ENCODE measurements around the gene EMX1.

Gene EMX1

GRCh38 chr2:72956936-72957335, 39.6 kb downstream of the EMX1 start:
- Histone ChIP-seq H3K4me1 (ENCODE audit: control insufficient read depth in 1 of 2, insufficient read depth in 2 of 2, low read length in 2 of 2) (no peaks in the 10 kb centered on the region), H3K27me3 (ENCODE audit: low read depth, low read length) (no peaks in the 10 kb centered on the region), H3K36me3 (ENCODE audit: control insufficient read depth in 1 of 2, insufficient read depth in 2 of 2, low read length in 2 of 2) (peaks cover 0 to 16% of the 10 kb centered on the region in 2 donors), H3K4me3 (ENCODE audit: low read depth in 1 of 2, low read length in 2 of 2) (no peak overlapping the region), H3K9me3 (ENCODE audit: control insufficient read depth in 1 of 2, low read length in 2 of 2) (no peaks in the 10 kb centered on the region), H3K27ac (ENCODE audit: low read length) (no peak overlapping the region)

GRCh38 chr2:72958542-72959385, 41.4 kb downstream of the EMX1 start:
- no peaks in the 10 kb centered on the region for H3K4me1 ChIP-seq (ENCODE audit: control insufficient read depth in 1 of 2, insufficient read depth in 2 of 2, low read length in 2 of 2)
- no peak overlapping the region for H3K27ac ChIP-seq (ENCODE audit: low read length)
- no peak overlapping the region for H3K4me3 ChIP-seq (ENCODE audit: low read depth in 1 of 2, low read length in 2 of 2)
- H3K27me3 ChIP-seq (ENCODE audit: low read depth, low read length): no peaks in the 10 kb centered on the region
- peaks cover 0 to 16% of the 10 kb centered on the region in 2 donors for H3K36me3 ChIP-seq (ENCODE audit: control insufficient read depth in 1 of 2, insufficient read depth in 2 of 2, low read length in 2 of 2)
- H3K9me3 ChIP-seq (ENCODE audit: control insufficient read depth in 1 of 2, low read length in 2 of 2): no peaks in the 10 kb centered on the region

GRCh38 chr2:72959554-72959953, 42.2 kb downstream of the EMX1 start:
- Histone ChIP-seq H3K4me1 (ENCODE audit: control insufficient read depth in 1 of 2, insufficient read depth in 2 of 2, low read length in 2 of 2) (no peaks in the 10 kb centered on the region), H3K27me3 (ENCODE audit: low read depth, low read length) (no peaks in the 10 kb centered on the region), H3K9me3 (ENCODE audit: control insufficient read depth in 1 of 2, low read length in 2 of 2) (no peaks in the 10 kb centered on the region), H3K36me3 (ENCODE audit: control insufficient read depth in 1 of 2, insufficient read depth in 2 of 2, low read length in 2 of 2) (peaks cover 0 to 16% of the 10 kb centered on the region in 2 donors), H3K4me3 (ENCODE audit: low read depth in 1 of 2, low read length in 2 of 2) (no peak overlapping the region), H3K27ac (ENCODE audit: low read length) (no peak overlapping the region)

GRCh38 chr2:72959995-72960981, 43.0 kb downstream of the EMX1 start:
- H3K4me3 ChIP-seq (ENCODE audit: low read depth in 1 of 2, low read length in 2 of 2): no peak overlapping the region
- H3K36me3 ChIP-seq (ENCODE audit: control insufficient read depth in 1 of 2, insufficient read depth in 2 of 2, low read length in 2 of 2): peaks cover 0 to 16% of the 10 kb centered on the region in 2 donors
- H3K27ac ChIP-seq (ENCODE audit: low read length): no peak overlapping the region
- H3K9me3 ChIP-seq (ENCODE audit: control insufficient read depth in 1 of 2, low read length in 2 of 2): no peaks in the 10 kb centered on the region
- H3K4me1 ChIP-seq (ENCODE audit: control insufficient read depth in 1 of 2, insufficient read depth in 2 of 2, low read length in 2 of 2): no peaks in the 10 kb centered on the region
- no peaks in the 10 kb centered on the region for H3K27me3 ChIP-seq (ENCODE audit: low read depth, low read length)

- Histone ChIP-seq H3K36me3 (ENCODE audit: control insufficient read depth in 1 of 2, insufficient read depth in 2 of 2, low read length in 2 of 2) (peaks cover 0 to 24% of the 10 kb centered on the region in 2 donors), H3K4me1 (ENCODE audit: control insufficient read depth in 1 of 2, insufficient read depth in 2 of 2, low read length in 2 of 2) (no peaks in the 10 kb centered on the region)
These were observed 43.9 kb downstream of the EMX1 start for GRCh38 chr2:72961036-72961720.

GRCh38 chr2:72961853-72962468, 44.6 kb downstream of the EMX1 start:
- peaks cover 0 to 29% of the 10 kb centered on the region in 2 donors for H3K36me3 ChIP-seq (ENCODE audit: control insufficient read depth in 1 of 2, insufficient read depth in 2 of 2, low read length in 2 of 2)
- H3K9me3 ChIP-seq (ENCODE audit: control insufficient read depth in 1 of 2, low read length in 2 of 2): no peaks in the 10 kb centered on the region
- H3K27ac ChIP-seq (ENCODE audit: low read length): no peak overlapping the region
- no peaks in the 10 kb centered on the region for H3K27me3 ChIP-seq (ENCODE audit: low read depth, low read length)
- H3K4me3 ChIP-seq (ENCODE audit: low read depth in 1 of 2, low read length in 2 of 2): no peak overlapping the region
- no peaks in the 10 kb centered on the region for H3K4me1 ChIP-seq (ENCODE audit: control insufficient read depth in 1 of 2, insufficient read depth in 2 of 2, low read length in 2 of 2)

More at GRCh38 chr2:72961036-72961720, 43.9 kb downstream of the EMX1 start:
- no peaks in the 10 kb centered on the region for H3K9me3 ChIP-seq (ENCODE audit: control insufficient read depth in 1 of 2, low read length in 2 of 2)
- H3K27me3 ChIP-seq (ENCODE audit: low read depth, low read length): no peaks in the 10 kb centered on the region
- no peak overlapping the region for H3K27ac ChIP-seq (ENCODE audit: low read length)
- no peak overlapping the region for H3K4me3 ChIP-seq (ENCODE audit: low read depth in 1 of 2, low read length in 2 of 2)

- H3K36me3 ChIP-seq (ENCODE audit: control insufficient read depth in 1 of 2, insufficient read depth in 2 of 2, low read length in 2 of 2): peaks cover 0 to 23% of the 10 kb centered on the region in 2 donors
- H3K4me1 ChIP-seq (ENCODE audit: control insufficient read depth in 1 of 2, insufficient read depth in 2 of 2, low read length in 2 of 2): no peaks in the 10 kb centered on the region
- no peak overlapping the region for H3K4me3 ChIP-seq (ENCODE audit: low read depth in 1 of 2, low read length in 2 of 2)
- H3K27me3 ChIP-seq (ENCODE audit: low read depth, low read length): no peaks in the 10 kb centered on the region
- no peaks in the 10 kb centered on the region for H3K9me3 ChIP-seq (ENCODE audit: control insufficient read depth in 1 of 2, low read length in 2 of 2)
- no peak overlapping the region for H3K27ac ChIP-seq (ENCODE audit: low read length)
These were observed 45.6 kb downstream of the EMX1 start for GRCh38 chr2:72962911-72963310.

- Histone ChIP-seq H3K4me3 (ENCODE audit: low read depth in 1 of 2, low read length in 2 of 2) (no peak overlapping the region), H3K9me3 (ENCODE audit: control insufficient read depth in 1 of 2, low read length in 2 of 2) (no peaks in the 10 kb centered on the region), H3K36me3 (ENCODE audit: control insufficient read depth in 1 of 2, insufficient read depth in 2 of 2, low read length in 2 of 2) (peaks cover 0 to 27% of the 10 kb centered on the region in 2 donors), H3K4me1 (ENCODE audit: control insufficient read depth in 1 of 2, insufficient read depth in 2 of 2, low read length in 2 of 2) (no peaks in the 10 kb centered on the region), H3K27ac (ENCODE audit: low read length) (no peak overlapping the region), H3K27me3 (ENCODE audit: low read depth, low read length) (no peaks in the 10 kb centered on the region)
These were observed 46.3 kb downstream of the EMX1 start for GRCh38 chr2:72963423-72964145.

- no peaks in the 10 kb centered on the region for H3K27me3 ChIP-seq (ENCODE audit: low read depth, low read length)
- no peaks in the 10 kb centered on the region for H3K9me3 ChIP-seq (ENCODE audit: control insufficient read depth in 1 of 2, low read length in 2 of 2)
- no peak overlapping the region for H3K4me3 ChIP-seq (ENCODE audit: low read depth in 1 of 2, low read length in 2 of 2)
- no peak overlapping the region for H3K27ac ChIP-seq (ENCODE audit: low read length)
- peaks cover 0 to 27% of the 10 kb centered on the region in 2 donors for H3K36me3 ChIP-seq (ENCODE audit: control insufficient read depth in 1 of 2, insufficient read depth in 2 of 2, low read length in 2 of 2)
- H3K4me1 ChIP-seq (ENCODE audit: control insufficient read depth in 1 of 2, insufficient read depth in 2 of 2, low read length in 2 of 2): no peaks in the 10 kb centered on the region
These were observed 46.8 kb downstream of the EMX1 start for GRCh38 chr2:72964146-72964525.

- Histone ChIP-seq H3K36me3 (ENCODE audit: control insufficient read depth in 1 of 2, insufficient read depth in 2 of 2, low read length in 2 of 2) (peaks cover 0 to 22% of the 10 kb centered on the region in 2 donors), H3K9me3 (ENCODE audit: control insufficient read depth in 1 of 2, low read length in 2 of 2) (no peaks in the 10 kb centered on the region), H3K4me1 (ENCODE audit: control insufficient read depth in 1 of 2, insufficient read depth in 2 of 2, low read length in 2 of 2) (no peaks in the 10 kb centered on the region), H3K27me3 (ENCODE audit: low read depth, low read length) (no peaks in the 10 kb centered on the region), H3K27ac (ENCODE audit: low read length) (no peak overlapping the region), H3K4me3 (ENCODE audit: low read depth in 1 of 2, low read length in 2 of 2) (no peak overlapping the region)
These were observed 47.7 kb downstream of the EMX1 start for GRCh38 chr2:72965016-72965415.

All from muscle layer of duodenum (tissue), 2 donors.